H1 (cell line): ENCODE results near the gene TFAP2E. TPM values are rescaled to one million over a fixed set of nuclear protein-coding genes. Genes with fewer than 3 reads are reported as not detected.

Source experiments
- CHD7 ChIP-seq: fragments of 300-600 bp; sonication (generic); IDR thresholded peaks from 2 replicates; pipeline ENCODE4 v1.7.1; 2012; ENCODE audit warnings: low read length, moderate library complexity, mild to moderate bottlenecking, inconsistent platforms; ENCODE audit not compliant: insufficient replicate concordance
- CREB1 ChIP-seq: IDR thresholded peaks from 2 replicates; pipeline ENCODE4 v1.6.1; 2012; ENCODE audit warnings: inconsistent platforms
- HDAC2 ChIP-seq, 2 experiments: fragments of 300-600 bp in 1 of 2; sonication (generic) in 1 of 2; IDR thresholded peaks; 2 replicates each; pipeline ENCODE4 v1.6.1; 2011 to 2012; ENCODE audit warnings: low read depth in 2 of 2, low read length in 2 of 2, mild to moderate bottlenecking in 2 of 2, moderate library complexity in 2 of 2, borderline replicate concordance in 1 of 2, inconsistent platforms in 1 of 2
- POLR2A ChIP-seq, 2 experiments: IDR thresholded peaks; 1 replicate in 1 of 2; 2 replicates in 1 of 2; pipeline ENCODE4 v1.6.1; 2011; ENCODE audit warnings: low read depth in 2 of 2, low read length in 2 of 2, mild to moderate bottlenecking in 2 of 2; ENCODE audit errors: control extremely low read depth in 1 of 2
- POU5F1 ChIP-seq: IDR thresholded peaks from 2 replicates; pipeline ENCODE4 v1.6.1; 2011; ENCODE audit warnings: low read depth, mild to moderate bottlenecking, low read length, moderate library complexity
- SIX5 ChIP-seq: IDR thresholded peaks from 2 replicates; pipeline ENCODE4 v1.6.1; 2011; ENCODE audit warnings: mild to moderate bottlenecking, low read depth, low read length
- polyA plus RNA-seq, 7 experiments: library from polyadenylated mRNA; depleted of rRNA in 3 of 7; stranded (reverse) in 5 of 7; unstranded in 2 of 7; fragments of >200 nt in 5 of 7; fragments of 200-250 nt in 2 of 7; gene quantifications; 1 replicate in 5 of 7; 2 replicates in 1 of 7; 4 replicates in 1 of 7; pipeline versions ENCODE4 v1.2.1 to v1.2.3, GENCODE V29; 2011 to 2013; ENCODE audit warnings: missing spikeins in 2 of 7, mixed read lengths in 2 of 7
- total RNA-seq: library from RNA; stranded (reverse); fragmentation: NEBNext Ultra II Directional; extraction: Animal tissue kit (Norgen Biotek cat#: 25700); gene quantifications from 2 replicates; pipeline ENCODE4 v1.2.1, GENCODE V29; 2021

TFAP2E gene
- total and polyA plus RNA-seq, 2 of the 8 experiments (the other 6 are each of a cell fraction or from before 2014, with no cell fraction given): 0.24 to 0.50 TPM

GRCh38 chr1:35580949-35581388 is 7.9 kb downstream of the TFAP2E start (continued):
- TF ChIP-seq CHD7: no peak
- TF ChIP-seq POLR2A (IDR thresholded peaks at IDR 0.05; ENCODE audit: control extremely low read depth in 1 of 2, low read depth in 2 of 2, low read length in 2 of 2): no peak
- TF ChIP-seq POU5F1: no peak
- TF ChIP-seq HDAC2 (IDR thresholded peaks at IDR 0.05; ENCODE audit: borderline replicate concordance in 1 of 2, low read depth in 2 of 2, low read length in 2 of 2): no peak
- TF ChIP-seq SIX5: no peak
- no peak for TF ChIP-seq CREB1
